ENCODE results near the gene DIP2C. TPM values are rescaled to one million over a fixed set of nuclear protein-coding genes. Genes with fewer than 3 reads are reported as not detected.
"Not testable (repeated sequence)": the region's sequence is repeated elsewhere in the genome, so short reads cannot be mapped to it uniquely, and the experiment has no call there.

The DIP2C gene
- total RNA-seq, 1 donor = 0.27 TPM

GRCh38 chr10:662686-663465 lies 26.6 kb downstream of the DIP2C start:
- DNase-seq (ENCODE audit: low read depth in 2 of 3, low spot score in 2 of 3) = no peak

GRCh38 chr10:662223-662605 lies 27.3 kb downstream of the DIP2C start:
- no peak for DNase-seq (ENCODE audit: low read depth in 2 of 3, low spot score in 2 of 3)

- no peak for DNase-seq (ENCODE audit: low read depth in 2 of 3, low spot score in 2 of 3)
These were observed 27.8 kb downstream of the DIP2C start for GRCh38 chr10:661597-662222.

- no peak for DNase-seq (ENCODE audit: low read depth in 2 of 3, low spot score in 2 of 3)
These were observed 28.4 kb downstream of the DIP2C start for GRCh38 chr10:660970-661596.

GRCh38 chr10:660413-660969 lies 29.0 kb downstream of the DIP2C start:
- DNase-seq (ENCODE audit: low read depth in 2 of 3, low spot score in 2 of 3) = no peak

GRCh38 chr10:659688-660141 lies 29.8 kb downstream of the DIP2C start:
- DNase-seq (ENCODE audit: low read depth in 2 of 3, low spot score in 2 of 3) = no peak

- DNase-seq (ENCODE audit: low read depth in 2 of 3, low spot score in 2 of 3) = not testable (repeated sequence)
These were observed 31.6 kb downstream of the DIP2C start for GRCh38 chr10:657816-658350.

GRCh38 chr10:656883-657282 lies 32.6 kb downstream of the DIP2C start:
- DNase-seq (ENCODE audit: low read depth in 2 of 3, low spot score in 2 of 3) = no peak

- no peak for DNase-seq (ENCODE audit: low read depth in 2 of 3, low spot score in 2 of 3)
These were observed 34.3 kb downstream of the DIP2C start for GRCh38 chr10:655184-655583.

- no peak for DNase-seq (ENCODE audit: low read depth in 2 of 3, low spot score in 2 of 3)
These were observed 34.8 kb downstream of the DIP2C start for GRCh38 chr10:654647-654996.

GRCh38 chr10:653991-654646 lies 35.3 kb downstream of the DIP2C start:
- DNase-seq (ENCODE audit: low read depth in 2 of 3, low spot score in 2 of 3) = no peak

- DNase-seq (ENCODE audit: low read depth in 2 of 3, low spot score in 2 of 3) = not testable (repeated sequence)
These were observed 36.5 kb downstream of the DIP2C start for GRCh38 chr10:652832-653459.

GRCh38 chr10:652233-652632 lies 37.2 kb downstream of the DIP2C start:
- no peak for DNase-seq (ENCODE audit: low read depth in 2 of 3, low spot score in 2 of 3)

- no peak for DNase-seq (ENCODE audit: low read depth in 2 of 3, low spot score in 2 of 3)
These were observed 37.8 kb downstream of the DIP2C start for GRCh38 chr10:651692-652091.

GRCh38 chr10:650886-651615 lies 38.4 kb downstream of the DIP2C start:
- no peak for DNase-seq (ENCODE audit: low read depth in 2 of 3, low spot score in 2 of 3)

GRCh38 chr10:650441-650851 lies 39.0 kb downstream of the DIP2C start:
- DNase-seq (ENCODE audit: low read depth in 2 of 3, low spot score in 2 of 3) = no peak

- no peak for DNase-seq (ENCODE audit: low read depth in 2 of 3, low spot score in 2 of 3)
These were observed 39.5 kb downstream of the DIP2C start for GRCh38 chr10:649798-650440.

GRCh38 chr10:649445-649797 lies 40.0 kb downstream of the DIP2C start:
- no peak for DNase-seq (ENCODE audit: low read depth in 2 of 3, low spot score in 2 of 3)

- not testable (repeated sequence) for DNase-seq (ENCODE audit: low read depth in 2 of 3, low spot score in 2 of 3)
These were observed 42.4 kb downstream of the DIP2C start for GRCh38 chr10:647019-647418.

All from hematopoietic multipotent progenitor cell (in vitro differentiated cells).